Liver (tissue), 3 donors: ENCODE data around the gene PRKAA1.
"Not testable (repeated sequence)": the region's sequence is repeated elsewhere in the genome, so short reads cannot be mapped to it uniquely, and the experiment has no call there.

Experiments used
- ATF3 ChIP-seq: IDR thresholded peaks from 2 replicates; pipeline ENCODE4 v1.6.1; 2016; ENCODE audit warnings: antibody characterized with exemption
- CTCF ChIP-seq: fragments of 150-350 bp; IDR thresholded peaks from 2 replicates; pipeline ENCODE4 v1.5.1; 2017; ENCODE audit warnings: improper control_type of control experiment, low read depth, low read length; ENCODE audit not compliant: missing input control
- EGR1 ChIP-seq, 2 donors: IDR thresholded peaks; 2 replicates each; pipeline ENCODE4 v1.6.1; 2016 to 2018; ENCODE audit warnings: antibody characterized with exemption in 2 of 2, low read depth in 2 of 2
- GABPA ChIP-seq, 2 donors: IDR thresholded peaks in 1 of 2; conservative IDR thresholded peaks in 1 of 2; 2 replicates each; pipeline ENCODE4 v1.6.1; 2016; ENCODE audit warnings: antibody characterized with exemption in 2 of 2, mild to moderate bottlenecking in 1 of 2, moderate library complexity in 1 of 2
- JUND ChIP-seq, 2 donors: IDR thresholded peaks; 2 replicates each; pipeline ENCODE4 v1.6.1; 2016; ENCODE audit warnings: antibody characterized with exemption in 2 of 2
- MAX ChIP-seq: IDR thresholded peaks from 2 replicates; pipeline ENCODE4 v1.6.1; 2016; ENCODE audit warnings: antibody characterized with exemption
- RAD21 ChIP-seq, 2 donors: IDR thresholded peaks; 2 replicates each; pipeline ENCODE4 v1.6.1; 2016; ENCODE audit warnings: antibody characterized with exemption in 2 of 2, mild to moderate bottlenecking in 2 of 2
- REST ChIP-seq: IDR thresholded peaks from 2 replicates; pipeline ENCODE4 v1.6.1; 2016; ENCODE audit warnings: antibody characterized with exemption, mild to moderate bottlenecking
- RXRA ChIP-seq, 2 donors: IDR thresholded peaks; 2 replicates each; pipeline ENCODE4 v1.6.1; 2017 to 2018; ENCODE audit warnings: antibody characterized with exemption in 2 of 2, mild to moderate bottlenecking in 1 of 2
- SP1 ChIP-seq: IDR thresholded peaks from 2 replicates; pipeline ENCODE4 v1.6.1; 2018; ENCODE audit warnings: antibody characterized with exemption, mild to moderate bottlenecking
- TAF1 ChIP-seq: conservative IDR thresholded peaks from 2 replicates; pipeline ENCODE4 v1.6.1; 2016; ENCODE audit warnings: antibody characterized with exemption, mild to moderate bottlenecking
- YY1 ChIP-seq: IDR thresholded peaks from 2 replicates; pipeline ENCODE4 v1.6.1; 2016; ENCODE audit warnings: antibody characterized with exemption, mild to moderate bottlenecking
- ZBTB33 ChIP-seq: IDR thresholded peaks from 2 replicates; pipeline ENCODE4 v1.6.1; 2016; ENCODE audit warnings: antibody characterized with exemption
- donor health status: healthy.
- donor health status: healthy.

- not testable (repeated sequence) for TF ChIP-seq CTCF; MAX; REST; ZBTB33; SP1; JUND (IDR thresholded peaks at IDR 0.05); GABPA (IDR thresholded peaks at IDR 0.05 in 1 of 2, conservative IDR thresholded peaks at IDR 0.05 in 1 of 2); EGR1 (IDR thresholded peaks at IDR 0.05; ENCODE audit: low read depth in 2 of 2); ATF3; TAF1; YY1; RAD21 (IDR thresholded peaks at IDR 0.05); RXRA (IDR thresholded peaks at IDR 0.05)
Observed at GRCh38 chr5:40722497-40722911, 75.7 kb downstream of the PRKAA1 start.
